ENCODE data around the gene EXOC6B. TPM values are rescaled to one million over a fixed set of nuclear protein-coding genes. Genes with fewer than 3 reads are reported as not detected.

EXOC6B gene
- total RNA-seq, 2 donors from 2014 or later, result 16.6 to 36.6 TPM

DNA sequence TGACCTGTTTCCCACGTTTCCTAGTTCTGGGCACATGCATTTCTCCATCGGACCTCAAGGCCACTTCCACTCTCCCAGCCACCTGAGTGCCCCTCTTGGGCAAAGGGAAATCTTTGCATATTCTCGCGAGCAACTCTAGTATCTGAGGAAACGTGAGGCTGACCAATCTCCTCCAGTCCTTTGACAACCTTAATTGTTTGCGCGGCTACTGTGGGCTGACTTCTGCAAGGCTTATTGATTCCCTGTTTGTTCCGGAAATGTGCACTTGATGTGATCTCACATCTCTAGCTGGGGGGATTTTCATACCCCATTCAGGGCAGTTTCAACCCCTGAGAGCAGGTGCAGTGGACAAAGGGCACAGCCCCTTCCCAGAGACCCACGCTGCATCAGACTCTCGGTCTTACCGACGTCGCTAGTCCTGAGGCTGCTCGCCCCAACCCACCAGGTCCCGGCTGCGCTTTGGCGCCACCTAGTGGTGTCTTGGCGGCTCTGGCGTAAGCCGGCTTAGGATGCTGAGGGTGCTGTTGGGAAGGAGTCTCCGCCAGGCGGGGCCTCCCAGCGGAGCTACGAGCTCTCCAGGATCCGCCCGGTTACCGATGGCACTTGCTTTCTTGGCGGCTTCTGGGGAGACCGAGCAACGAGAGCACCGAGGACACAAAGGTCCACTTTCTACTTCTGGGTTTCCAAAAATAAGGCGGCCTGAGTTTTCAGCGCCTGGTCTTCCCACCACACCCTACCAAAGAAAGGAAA, 36.6 kb upstream of the EXOC6B start:
- H3K27ac ChIP-seq, result no peak overlapping the region
- no peaks in the 10 kb centered on the region for H3K36me3 ChIP-seq
- no peaks in the 10 kb centered on the region for H3K4me1 ChIP-seq (replicated peaks)
- H3K27me3 ChIP-seq (replicated peaks; ENCODE audit: insufficient read depth), result peaks cover 2% of the 10 kb centered on the region
- intact Hi-C loops (cut with DNase I), result loop anchor here (2.0 kb wide), 1 partner anchor 92 kb away; no protein-coding TSS in a partner anchor
- 6% methylated on average over 30 of the region's 33 CpGs for WGBS
- DNase-seq (ENCODE audit: low spot score), result peak; percentile 84
- no peak overlapping the region for H3K4me3 ChIP-seq
- TF ChIP-seq POLR2A (IDR thresholded peaks at IDR 0.05), result no peak
- peak; percentile 42 for TF ChIP-seq POLR2AphosphoS5 (IDR thresholded peaks at IDR 0.05)
- TF ChIP-seq, protein P1, sequence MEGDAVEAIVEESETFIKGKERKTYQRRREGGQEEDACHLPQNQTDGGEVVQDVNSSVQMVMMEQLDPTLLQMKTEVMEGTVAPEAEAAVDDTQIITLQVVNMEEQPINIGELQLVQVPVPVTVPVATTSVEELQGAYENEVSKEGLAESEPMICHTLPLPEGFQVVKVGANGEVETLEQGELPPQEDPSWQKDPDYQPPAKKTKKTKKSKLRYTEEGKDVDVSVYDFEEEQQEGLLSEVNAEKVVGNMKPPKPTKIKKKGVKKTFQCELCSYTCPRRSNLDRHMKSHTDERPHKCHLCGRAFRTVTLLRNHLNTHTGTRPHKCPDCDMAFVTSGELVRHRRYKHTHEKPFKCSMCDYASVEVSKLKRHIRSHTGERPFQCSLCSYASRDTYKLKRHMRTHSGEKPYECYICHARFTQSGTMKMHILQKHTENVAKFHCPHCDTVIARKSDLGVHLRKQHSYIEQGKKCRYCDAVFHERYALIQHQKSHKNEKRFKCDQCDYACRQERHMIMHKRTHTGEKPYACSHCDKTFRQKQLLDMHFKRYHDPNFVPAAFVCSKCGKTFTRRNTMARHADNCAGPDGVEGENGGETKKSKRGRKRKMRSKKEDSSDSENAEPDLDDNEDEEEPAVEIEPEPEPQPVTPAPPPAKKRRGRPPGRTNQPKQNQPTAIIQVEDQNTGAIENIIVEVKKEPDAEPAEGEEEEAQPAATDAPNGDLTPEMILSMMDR (IDR thresholded peaks at IDR 0.05), result peak; percentile 81 to 94 (median 90)
- no peaks in the 10 kb centered on the region for H3K9me3 ChIP-seq

DNA sequence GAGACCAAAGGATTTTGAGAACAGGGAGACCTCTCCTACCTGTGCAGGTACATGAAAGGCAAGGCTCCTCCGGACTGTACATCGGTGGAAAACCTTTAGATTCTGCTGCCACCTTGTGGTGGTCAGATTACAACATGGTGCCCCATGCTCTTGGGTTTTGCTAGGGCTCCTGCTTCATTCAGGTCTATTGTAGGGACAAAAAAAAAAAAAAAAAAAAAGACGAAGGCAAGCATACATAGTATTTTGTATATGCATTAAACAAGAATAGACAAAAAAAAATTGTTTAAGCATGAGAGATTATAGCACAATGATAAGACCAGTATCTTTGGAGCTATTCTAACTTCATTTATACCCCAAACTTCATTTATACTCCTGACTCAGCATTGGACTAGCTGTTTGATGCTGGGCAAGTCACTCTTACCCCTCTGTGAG, 34.0 kb upstream of the EXOC6B start:
- DNase-seq (ENCODE audit: low spot score), result peak; percentile 81
- TF ChIP-seq, protein P1 (IDR thresholded peaks at IDR 0.05), result peak; percentile 27 to 70 (median 62)
- TF ChIP-seq POLR2A (IDR thresholded peaks at IDR 0.05), result no peak
- H3K36me3 ChIP-seq, result no peaks in the 10 kb centered on the region
- H3K27me3 ChIP-seq (replicated peaks; ENCODE audit: insufficient read depth), result peaks cover 2% of the 10 kb centered on the region
- H3K27ac ChIP-seq, result no peak overlapping the region
- no peak overlapping the region for H3K4me3 ChIP-seq
- H3K4me1 ChIP-seq (replicated peaks), result no peaks in the 10 kb centered on the region
- intact Hi-C loops (cut with DNase I), result no loop called here
- 1% methylated on average over 3 of the region's 3 CpGs for WGBS
- H3K9me3 ChIP-seq, result no peaks in the 10 kb centered on the region

DNA sequence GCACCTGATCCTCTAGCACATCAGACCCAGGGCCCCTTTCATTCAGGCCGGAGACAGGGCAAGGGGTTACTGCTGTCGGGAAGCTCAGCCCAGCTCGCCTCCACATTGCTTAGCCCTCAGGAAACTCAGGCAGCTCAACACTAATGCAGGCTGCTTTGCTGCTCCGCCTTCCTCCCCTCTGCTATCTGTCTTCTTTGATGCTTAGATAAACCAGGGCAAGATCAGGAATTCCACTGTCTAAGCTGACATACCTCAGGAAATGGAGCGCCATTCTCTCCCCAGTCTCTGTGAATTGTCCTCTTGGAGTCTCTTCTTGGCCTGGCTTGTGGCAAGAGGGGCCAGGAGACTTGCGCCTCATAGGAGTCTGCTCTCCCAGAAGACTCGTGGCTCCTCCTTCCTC, 25.5 kb upstream of the EXOC6B start:
- no peak for DNase-seq (ENCODE audit: low spot score)
- H3K4me3 ChIP-seq, result no peak overlapping the region
- H3K9me3 ChIP-seq, result no peaks in the 10 kb centered on the region
- intact Hi-C loops (cut with DNase I), result no loop called here
- no peaks in the 10 kb centered on the region for H3K36me3 ChIP-seq
- H3K27ac ChIP-seq, result no peak overlapping the region
- no peaks in the 10 kb centered on the region for H3K4me1 ChIP-seq (replicated peaks)
- TF ChIP-seq POLR2AphosphoS5 (IDR thresholded peaks at IDR 0.05), result no peak
- TF ChIP-seq, protein P1 (IDR thresholded peaks at IDR 0.05), result no peak
- TF ChIP-seq POLR2A (IDR thresholded peaks at IDR 0.05), result no peak
- 72% methylated on average over 7 of the region's 7 CpGs for WGBS
- H3K27me3 ChIP-seq (replicated peaks; ENCODE audit: insufficient read depth), result no peaks in the 10 kb centered on the region

DNA sequence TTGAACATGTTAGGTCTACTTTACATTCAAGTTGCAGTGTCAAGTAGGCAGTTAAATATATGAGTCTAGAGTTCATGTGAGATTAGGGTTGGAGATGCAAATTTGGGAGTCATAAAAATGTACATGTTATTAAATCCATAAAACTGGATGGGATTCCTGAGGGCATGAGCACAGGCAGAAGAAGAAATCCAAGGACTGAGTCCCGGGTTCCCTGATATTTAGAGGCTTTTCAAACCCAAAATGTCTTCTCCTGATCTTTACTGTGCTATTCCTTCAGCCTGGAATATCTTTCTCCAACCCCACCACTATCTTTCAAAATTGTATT, 23.3 kb upstream of the EXOC6B start:
- Histone ChIP-seq H3K4me3 (no peak overlapping the region), H3K27me3 (replicated peaks; ENCODE audit: insufficient read depth) (no peaks in the 10 kb centered on the region), H3K4me1 (replicated peaks) (no peaks in the 10 kb centered on the region), H3K36me3 (no peaks in the 10 kb centered on the region), H3K27ac (no peak overlapping the region), H3K9me3 (no peaks in the 10 kb centered on the region)
- WGBS, result 81% methylated on average over 1 of the region's 1 CpG
- intact Hi-C loops (cut with DNase I), result no loop called here
- DNase-seq (ENCODE audit: low spot score), result no peak
- TF ChIP-seq, protein P1 (IDR thresholded peaks at IDR 0.05), result no peak
- TF ChIP-seq POLR2AphosphoS5 (IDR thresholded peaks at IDR 0.05), result no peak
- no peak for TF ChIP-seq POLR2A (IDR thresholded peaks at IDR 0.05)

Measured in prostate gland (tissue), 2 donors.